ENCODE data around the gene NTM.

Gene NTM

GRCh38 chr11:131880976-131881375 is 510.6 kb downstream of the NTM start:
- no peak for DNase-seq

- no peak for DNase-seq
Measured at GRCh38 chr11:131883332-131883731, 512.9 kb downstream of the NTM start.

DNA sequence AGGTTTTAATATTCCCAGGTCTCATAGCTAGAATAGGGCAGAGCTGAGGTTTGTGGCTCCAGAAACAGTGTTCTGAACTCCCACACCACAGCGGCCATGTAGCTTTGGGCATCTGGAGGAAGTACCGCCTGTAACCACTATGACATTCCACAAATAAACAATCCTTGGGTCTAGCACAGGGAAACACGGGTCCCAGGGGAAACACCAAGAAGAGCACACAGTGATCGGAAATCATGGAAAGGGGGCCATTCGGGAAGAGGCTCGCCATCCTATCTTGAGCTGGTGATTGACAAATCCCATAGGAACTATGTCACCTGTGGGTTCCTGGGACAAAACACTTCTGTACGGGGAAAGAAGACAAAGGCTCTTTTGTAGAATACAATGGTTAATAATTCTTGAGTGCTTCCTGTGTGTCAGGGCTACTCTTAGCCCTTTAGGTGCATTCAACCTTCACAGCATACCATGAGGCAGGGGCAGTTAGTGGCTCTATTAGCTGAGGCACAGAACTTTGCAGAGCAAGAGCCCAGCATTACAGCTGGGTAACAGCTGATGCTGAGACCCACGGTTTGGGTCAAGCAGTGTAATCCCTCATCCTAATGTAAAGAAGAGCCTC is 514.2 kb downstream of the NTM start:
- DNase-seq = no peak

DNA sequence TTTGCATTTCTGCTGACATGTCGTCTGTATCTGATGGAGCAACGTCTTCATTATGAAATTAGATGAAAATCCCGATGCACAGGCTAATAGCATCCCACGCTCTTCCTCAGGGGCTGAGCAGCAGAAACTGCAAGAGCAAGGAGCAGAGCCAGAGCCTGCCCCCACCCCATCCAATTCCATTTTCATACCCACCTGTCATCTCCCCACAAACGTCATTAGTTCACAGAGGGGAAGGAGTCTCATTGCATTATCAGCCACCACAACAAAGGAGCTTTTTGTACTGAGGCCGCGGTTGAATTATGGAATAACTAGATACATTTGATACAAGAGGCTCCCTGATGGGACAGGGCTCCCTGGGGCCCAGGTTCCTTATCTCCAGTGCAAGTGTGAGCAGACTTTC is 515.0 kb downstream of the NTM start:
- no peak for DNase-seq

- DNase-seq = no peak
Measured at GRCh38 chr11:131886201-131886600, 515.8 kb downstream of the NTM start.

GRCh38 chr11:131888230-131888855 is 517.9 kb downstream of the NTM start:
- DNase-seq = no peak

DNA sequence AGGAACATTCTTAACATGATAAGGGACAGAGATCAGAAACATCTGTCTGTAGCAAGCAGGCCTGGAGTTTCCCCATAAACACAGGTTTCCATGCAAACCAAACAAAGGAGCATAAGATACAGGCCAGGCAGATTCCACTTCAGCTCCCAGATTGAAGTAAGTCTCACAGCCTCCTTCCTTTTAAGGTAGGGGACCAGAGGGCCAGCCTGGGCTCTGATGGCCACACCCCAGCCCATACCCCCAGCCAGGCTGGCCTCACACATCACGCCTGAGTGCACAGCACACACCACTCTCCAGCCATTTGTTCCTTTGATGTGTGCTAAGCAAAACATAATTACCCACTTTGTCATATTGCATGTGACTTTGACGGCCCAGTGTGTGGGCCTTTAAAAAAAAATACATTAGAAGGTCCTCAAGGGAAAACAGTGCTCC is 518.7 kb downstream of the NTM start:
- no peak for DNase-seq

DNA sequence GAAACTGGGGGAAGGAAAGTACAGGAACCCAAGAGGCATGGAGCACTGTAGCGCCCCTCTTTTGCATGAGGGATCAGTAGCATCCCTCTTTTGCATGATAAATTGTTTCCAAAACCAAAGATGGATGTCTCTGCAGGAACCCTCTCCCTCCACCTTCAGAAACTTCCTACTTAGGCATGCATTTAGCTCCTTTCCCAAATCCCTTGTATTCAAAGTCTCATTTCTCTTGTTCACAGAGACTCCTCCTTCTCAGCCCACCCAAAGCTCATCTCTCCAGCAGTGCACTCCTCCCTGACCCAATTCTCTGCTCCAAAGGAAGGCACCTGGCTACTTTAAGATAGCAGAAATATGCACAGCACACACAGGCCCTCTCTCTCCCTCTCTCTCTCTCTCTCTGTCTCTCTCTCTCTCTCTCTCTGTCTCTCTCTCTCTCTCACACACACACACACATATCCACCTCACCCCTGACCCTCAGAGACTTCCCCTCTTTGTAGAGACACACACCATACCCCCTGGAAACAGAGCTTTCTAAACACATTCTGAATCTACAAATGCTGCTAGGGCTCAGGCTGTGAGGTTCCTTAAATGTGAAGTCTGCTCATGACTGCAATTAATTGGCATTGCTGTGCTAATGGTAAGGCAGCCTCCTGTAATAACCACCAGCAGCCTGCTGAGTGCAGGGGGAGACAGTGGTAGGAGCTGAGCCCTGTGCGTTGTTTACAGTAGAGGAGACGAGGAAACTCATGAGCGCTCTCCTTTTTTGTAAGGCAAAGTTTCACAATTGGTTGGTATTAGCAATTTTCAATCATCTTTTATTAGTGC is 519.6 kb downstream of the NTM start:
- DNase-seq = no peak

GRCh38 chr11:131893103-131893890 is 522.9 kb downstream of the NTM start:
- no peak for DNase-seq

DNA sequence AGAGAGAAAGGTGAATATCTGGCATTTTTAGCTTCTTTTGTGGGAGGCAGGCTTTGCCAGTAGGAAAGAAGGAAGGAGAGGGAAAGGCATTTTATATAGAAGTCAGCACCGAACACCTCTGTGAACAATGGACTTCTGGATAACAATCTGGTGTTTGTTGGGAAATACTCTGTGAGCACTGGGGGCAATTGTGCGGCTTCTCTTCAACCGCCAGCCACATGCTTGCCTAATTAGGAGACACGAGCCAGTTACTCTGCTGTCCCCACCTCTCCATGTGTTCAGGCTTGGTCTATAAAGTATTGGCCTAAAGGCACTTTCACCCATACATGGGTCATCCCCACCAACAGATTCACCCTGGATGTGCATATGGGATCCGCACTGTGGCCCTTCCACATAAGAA is 523.6 kb downstream of the NTM start:
- no peak for DNase-seq

- DNase-seq = no peak
Measured at GRCh38 chr11:131894615-131895544, 524.5 kb downstream of the NTM start.

- DNase-seq = no peak
Measured at GRCh38 chr11:131895865-131896264, 525.5 kb downstream of the NTM start.

GRCh38 chr11:131896978-131897615 is 526.7 kb downstream of the NTM start:
- DNase-seq = no peak

GRCh38 chr11:131897956-131898355 is 527.5 kb downstream of the NTM start:
- no peak for DNase-seq

DNA sequence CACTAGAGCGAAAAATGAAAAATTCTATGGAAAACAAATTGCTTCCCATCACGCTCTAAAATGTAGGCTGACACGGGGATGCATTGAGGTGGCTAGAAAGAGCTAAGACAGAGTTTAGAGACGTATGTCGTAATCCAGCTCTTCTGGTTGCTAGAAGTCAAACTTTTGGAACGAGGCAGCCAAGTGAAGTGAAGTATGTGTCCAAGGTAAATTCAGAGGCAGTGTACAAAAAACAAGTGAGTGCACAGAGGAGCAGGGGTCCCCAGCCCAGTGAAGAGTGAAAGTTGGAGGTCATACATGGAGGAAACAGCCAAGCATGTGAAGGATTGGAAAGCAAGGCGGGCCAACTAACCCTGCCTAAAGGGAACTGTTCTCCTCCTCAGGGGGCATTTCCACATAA is 528.5 kb downstream of the NTM start:
- DNase-seq = no peak

- DNase-seq = no peak
Measured at GRCh38 chr11:131899950-131900580, 529.6 kb downstream of the NTM start.

GRCh38 chr11:131902421-131902820 is 532.0 kb downstream of the NTM start:
- no peak for DNase-seq

- no peak for DNase-seq
Measured at GRCh38 chr11:131903074-131903473, 532.7 kb downstream of the NTM start.

DNA sequence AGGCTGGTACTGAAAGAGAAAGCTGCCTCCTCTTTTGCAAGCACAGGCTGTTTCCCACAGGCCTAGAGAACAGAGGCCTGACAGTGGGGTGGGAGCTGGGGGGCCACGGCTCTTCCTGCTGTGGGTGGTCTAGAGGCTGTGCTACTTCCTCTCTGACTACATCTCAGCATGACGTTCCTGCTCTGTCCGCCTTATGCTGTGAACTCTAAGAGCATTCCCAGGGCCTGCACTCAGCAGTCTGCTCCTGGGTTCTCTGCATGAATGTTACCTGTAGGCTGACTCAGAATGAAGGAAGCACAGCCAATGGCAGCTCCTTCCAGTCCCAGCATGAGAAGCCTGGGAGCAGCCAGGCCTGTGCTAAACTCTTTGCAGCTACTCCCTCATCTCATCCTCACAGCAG is 534.3 kb downstream of the NTM start:
- DNase-seq = no peak

- DNase-seq = no peak
Measured at GRCh38 chr11:131906963-131907362, 536.5 kb downstream of the NTM start.

GRCh38 chr11:131907371-131907770 is 537.0 kb downstream of the NTM start:
- no peak for DNase-seq
